H1 (cell line): Measurements from ENCODE around the gene MACROD2. TPM values are rescaled to one million over a fixed set of nuclear protein-coding genes. Genes with fewer than 3 reads are reported as not detected.

ENCODE experiments used
- CHD7 ChIP-seq: fragments of 300-600 bp; sonication (generic); IDR thresholded peaks from 2 replicates; pipeline ENCODE4 v1.7.1; 2012; ENCODE audit warnings: low read length, moderate library complexity, mild to moderate bottlenecking, inconsistent platforms; ENCODE audit not compliant: insufficient replicate concordance
- POU5F1 ChIP-seq: IDR thresholded peaks from 2 replicates; pipeline ENCODE4 v1.6.1; 2011; ENCODE audit warnings: low read depth, mild to moderate bottlenecking, low read length, moderate library complexity
- polyA plus RNA-seq, 7 experiments: library from polyadenylated mRNA; depleted of rRNA in 3 of 7; stranded (reverse) in 5 of 7; unstranded in 2 of 7; fragments of >200 nt in 5 of 7; fragments of 200-250 nt in 2 of 7; gene quantifications; 1 replicate in 5 of 7; 2 replicates in 1 of 7; 4 replicates in 1 of 7; pipeline versions ENCODE4 v1.2.1 to v1.2.3, GENCODE V29; 2011 to 2013; ENCODE audit warnings: missing spikeins in 2 of 7, mixed read lengths in 2 of 7
- total RNA-seq: library from RNA; stranded (reverse); fragmentation: NEBNext Ultra II Directional; extraction: Animal tissue kit (Norgen Biotek cat#: 25700); gene quantifications from 2 replicates; pipeline ENCODE4 v1.2.1, GENCODE V29; 2021

Gene MACROD2
- total and polyA plus RNA-seq, 2 of the 8 experiments (the other 6 are each of a cell fraction or from before 2014, with no cell fraction given): 0.70 to 3.9 TPM

- TF ChIP-seq CHD7 (no peak), POU5F1 (no peak)
Observed at GRCh38 chr20:14307956-14308355, 312.6 kb downstream of the MACROD2 start (continued).
